GM21717 (cell line): Measurements from ENCODE around the gene GTPBP1.

Source experiments
- ATAC-seq: cut with Tn5 transposase; IDR thresholded peaks from one replicate; pipeline ENCODE4 v1.9.1; 2021; ENCODE audit warnings: mild to moderate bottlenecking, moderate library complexity; ENCODE audit not compliant: unreplicated experiment

GTPBP1 gene

DNA sequence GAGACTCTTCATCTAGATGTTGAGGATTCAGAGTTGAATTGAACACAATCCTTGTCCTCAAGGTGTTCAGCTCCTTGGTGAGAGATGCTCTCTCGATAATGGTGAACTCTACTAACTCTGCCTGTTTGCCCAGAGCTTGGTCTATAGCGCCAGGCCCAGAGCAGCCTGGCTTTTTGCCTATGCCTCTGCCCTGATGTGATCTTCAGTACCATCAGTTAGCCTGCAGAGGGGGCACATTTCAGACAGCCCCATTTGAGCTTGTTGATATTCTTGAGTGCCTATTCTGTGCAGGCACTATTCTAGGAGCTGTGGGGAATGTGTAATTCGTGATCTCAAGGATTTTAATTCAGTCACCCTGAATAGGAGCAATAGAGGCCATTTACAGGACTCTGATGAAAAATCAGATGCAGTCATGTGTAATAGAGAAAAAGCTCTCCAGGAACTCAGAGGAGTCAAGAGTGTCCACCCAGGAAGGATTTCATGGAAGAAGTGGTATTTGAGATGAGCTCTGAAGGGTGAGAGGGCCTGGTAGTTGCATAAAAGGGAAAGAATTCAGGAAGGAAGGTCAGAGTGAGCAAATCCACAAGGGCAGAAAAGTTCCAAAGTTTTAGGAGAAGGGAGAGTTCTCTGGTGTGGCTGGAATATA is 19.3 kb downstream of the GTPBP1 start:
- no peak for ATAC-seq

DNA sequence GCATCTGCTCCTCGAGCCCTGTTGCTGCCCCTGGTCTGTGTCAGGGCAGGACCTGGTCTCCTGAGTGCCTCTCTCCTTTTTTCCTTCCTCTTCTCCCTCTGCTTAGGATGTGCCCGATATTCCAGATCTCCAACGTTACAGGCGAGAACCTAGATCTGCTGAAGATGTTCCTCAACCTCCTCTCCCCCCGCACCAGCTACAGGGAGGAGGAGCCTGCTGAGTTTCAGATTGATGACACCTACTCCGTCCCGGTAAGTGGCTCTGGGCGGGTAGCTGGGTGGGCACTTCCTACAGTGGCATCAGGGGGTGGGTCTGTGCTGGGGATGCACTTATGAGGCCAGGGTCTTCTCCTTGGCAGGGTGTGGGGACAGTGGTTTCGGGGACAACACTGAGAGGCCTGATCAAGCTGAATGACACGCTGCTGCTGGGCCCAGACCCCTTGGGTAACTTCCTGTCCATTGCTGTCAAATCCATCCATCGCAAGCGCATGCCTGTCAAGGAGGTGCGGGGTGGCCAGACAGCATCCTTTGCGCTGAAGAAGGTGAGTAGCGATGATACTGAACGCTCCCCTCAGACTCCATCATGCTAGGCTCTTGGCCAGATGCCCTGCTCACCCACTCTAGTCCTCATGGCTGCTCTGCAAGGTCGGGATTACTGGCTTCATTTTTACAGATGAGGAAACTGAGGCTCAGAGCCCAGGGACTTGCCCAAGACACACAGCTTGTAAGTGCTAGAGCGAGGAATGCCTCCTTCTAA is 20.3 kb downstream of the GTPBP1 start:
- no peak for ATAC-seq

DNA sequence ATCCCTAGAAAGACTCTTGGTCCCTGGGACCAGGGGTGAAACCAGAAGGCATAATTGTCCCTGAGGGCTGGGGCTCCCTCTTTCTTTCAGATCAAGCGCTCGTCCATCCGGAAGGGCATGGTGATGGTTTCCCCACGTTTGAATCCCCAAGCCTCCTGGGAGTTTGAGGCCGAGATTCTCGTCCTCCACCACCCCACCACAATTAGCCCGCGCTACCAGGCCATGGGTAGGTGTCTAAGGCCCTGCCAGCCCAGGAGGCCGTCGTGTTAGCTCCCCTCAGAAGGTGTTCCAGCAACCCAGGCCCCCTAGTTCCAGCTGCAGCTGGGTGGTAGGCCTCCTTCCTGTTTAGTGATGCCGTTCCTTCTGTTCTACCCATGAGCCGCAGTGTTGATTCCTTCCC is 21.4 kb downstream of the GTPBP1 start:
- ATAC-seq: no peak

DNA sequence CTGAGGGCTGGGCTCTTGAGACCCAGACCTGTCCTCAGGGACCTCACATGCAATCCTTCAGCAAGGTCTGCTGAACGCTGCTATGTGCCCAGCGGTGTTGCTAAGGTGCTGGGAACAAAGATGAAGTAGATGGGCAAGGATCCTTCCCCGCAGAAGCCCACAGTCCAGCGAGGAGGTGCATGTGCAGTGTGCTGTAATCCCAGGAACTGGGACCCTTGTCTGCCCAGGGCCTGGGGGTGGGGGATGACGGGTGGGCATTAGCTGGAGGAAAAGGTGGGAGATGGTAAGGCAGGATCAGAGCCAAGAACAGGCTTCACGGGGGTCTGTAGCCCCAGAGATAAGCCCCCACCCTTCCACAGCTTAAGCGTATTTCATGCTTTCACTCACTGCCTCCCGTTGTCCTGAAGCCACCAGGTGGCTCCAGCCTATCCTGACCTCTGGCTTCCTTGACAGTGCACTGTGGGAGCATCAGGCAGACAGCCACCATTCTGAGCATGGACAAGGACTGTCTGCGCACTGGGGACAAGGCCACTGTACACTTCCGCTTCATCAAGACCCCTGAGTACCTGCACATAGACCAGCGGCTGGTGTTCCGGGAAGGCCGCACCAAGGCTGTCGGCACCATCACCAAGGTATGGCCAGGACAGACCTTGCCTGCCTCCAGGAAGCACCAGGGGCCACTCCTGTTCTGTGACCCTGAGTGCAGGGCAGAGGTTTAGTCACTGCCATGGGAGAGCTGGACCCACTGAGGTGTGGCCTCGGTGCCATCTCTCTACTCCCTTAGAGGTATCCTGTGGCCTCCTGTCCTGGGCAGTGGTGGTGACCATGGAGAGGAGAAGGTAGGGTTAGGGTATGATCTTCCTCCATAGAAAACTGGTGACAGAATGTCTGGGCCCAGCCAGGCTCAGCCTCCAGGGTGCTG is 22.0 kb downstream of the GTPBP1 start:
- ATAC-seq: no peak

DNA sequence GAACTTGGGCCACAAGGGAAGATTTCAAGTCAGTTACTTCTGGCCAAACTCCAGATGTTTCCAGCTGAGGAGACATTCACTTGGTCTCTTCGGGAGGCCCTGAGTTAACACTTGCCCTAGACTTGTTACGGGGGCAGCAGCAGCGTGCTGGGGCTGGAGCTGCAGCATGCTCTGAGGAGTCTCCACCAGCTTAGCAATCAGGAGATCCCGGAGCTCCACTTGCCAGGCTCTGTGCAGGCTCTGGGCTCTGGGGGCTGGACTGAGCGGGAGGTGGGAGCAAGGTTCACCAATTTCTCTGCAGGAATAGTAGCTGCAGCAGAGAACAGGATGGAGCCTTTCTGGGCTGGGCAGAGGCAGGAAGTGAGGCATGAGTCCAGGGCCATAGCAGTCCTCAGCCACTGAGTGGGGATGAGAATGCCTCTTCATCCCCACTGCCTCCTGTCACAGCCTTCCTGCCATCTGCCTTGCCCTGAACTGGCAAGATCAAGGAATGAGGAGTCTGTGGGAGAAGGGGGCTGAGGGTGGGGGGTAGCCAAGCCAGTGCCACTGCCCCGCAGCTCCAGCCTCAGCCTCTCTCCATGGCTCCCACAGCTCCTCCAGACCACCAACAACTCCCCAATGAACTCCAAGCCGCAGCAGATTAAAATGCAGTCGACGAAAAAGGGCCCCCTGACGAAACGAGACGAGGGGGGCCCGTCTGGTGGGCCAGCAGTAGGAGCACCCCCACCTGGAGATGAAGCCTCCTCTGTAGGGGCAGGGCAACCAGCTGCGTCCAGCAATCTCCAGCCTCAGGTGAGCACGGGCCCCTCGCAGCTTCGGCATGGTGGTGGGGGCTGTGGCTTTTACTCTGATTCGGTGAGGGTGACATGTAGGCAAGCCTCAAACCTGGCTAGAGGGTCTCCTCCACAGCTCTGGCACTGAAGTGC is 23.4 kb downstream of the GTPBP1 start:
- ATAC-seq: no peak

DNA sequence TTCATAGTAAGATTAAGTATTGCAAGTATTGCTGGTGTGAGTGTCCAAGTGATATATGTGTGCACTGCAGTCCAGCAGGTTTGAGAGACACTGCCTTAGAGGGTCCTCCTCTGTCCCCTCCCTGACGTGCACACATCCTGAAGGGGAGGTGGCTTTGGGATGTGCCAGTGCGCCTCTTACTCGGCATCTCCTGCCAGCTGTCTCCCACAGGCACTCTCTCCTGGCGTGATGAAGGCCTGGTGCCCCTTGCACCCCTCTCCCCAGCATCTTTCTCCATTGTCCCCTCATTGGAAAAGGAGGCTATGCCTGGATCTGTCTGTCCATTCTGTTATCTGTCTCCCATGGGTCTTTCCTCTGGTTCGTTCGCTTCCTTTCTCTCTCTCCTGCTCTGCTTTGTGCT is 24.2 kb downstream of the GTPBP1 start:
- ATAC-seq: no peak

DNA sequence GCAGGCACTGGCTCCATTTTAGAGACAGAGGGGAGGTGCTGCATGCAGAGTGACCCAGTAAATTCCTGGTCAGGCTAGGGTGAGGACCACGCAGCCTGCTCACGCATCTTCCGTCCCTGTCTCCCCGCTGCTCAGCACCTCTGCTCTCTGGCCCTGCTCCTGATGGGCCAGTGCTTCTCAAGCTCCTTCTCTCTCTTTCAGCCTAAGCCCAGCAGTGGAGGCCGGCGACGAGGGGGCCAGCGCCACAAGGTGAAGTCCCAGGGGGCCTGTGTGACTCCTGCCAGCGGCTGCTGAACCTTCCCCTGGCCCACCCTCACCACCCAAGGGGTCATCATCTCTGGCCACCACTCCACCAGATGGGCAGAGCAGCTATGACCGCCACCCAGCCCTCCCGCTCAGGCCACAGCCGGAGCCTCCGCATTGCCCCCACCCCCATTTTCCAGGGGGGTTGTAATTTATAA is 24.7 kb downstream of the GTPBP1 start:
- ATAC-seq: no peak

DNA sequence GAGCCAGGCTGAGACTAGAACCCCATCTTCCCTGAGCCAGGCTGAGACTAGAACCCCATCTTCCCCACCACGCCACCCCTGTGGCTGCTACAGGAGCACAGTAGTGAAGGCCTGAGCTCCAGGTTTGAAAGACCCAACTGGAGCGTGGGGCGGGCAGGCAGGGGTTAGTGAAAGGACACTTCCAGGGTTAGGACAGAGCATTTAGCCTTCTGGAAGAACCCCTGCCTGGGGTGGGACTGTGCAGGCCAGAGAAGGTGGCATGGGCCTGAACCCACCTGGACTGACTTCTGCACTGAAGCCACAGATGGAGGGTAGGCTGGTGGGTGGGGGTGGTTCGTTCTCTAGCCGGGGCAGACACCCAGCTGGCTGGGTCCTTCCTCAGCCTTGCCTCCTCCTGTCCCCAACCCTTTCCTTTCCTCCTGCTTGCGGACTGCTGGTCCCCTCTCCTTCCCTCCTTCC is 26.0 kb downstream of the GTPBP1 start:
- ATAC-seq: no peak

DNA sequence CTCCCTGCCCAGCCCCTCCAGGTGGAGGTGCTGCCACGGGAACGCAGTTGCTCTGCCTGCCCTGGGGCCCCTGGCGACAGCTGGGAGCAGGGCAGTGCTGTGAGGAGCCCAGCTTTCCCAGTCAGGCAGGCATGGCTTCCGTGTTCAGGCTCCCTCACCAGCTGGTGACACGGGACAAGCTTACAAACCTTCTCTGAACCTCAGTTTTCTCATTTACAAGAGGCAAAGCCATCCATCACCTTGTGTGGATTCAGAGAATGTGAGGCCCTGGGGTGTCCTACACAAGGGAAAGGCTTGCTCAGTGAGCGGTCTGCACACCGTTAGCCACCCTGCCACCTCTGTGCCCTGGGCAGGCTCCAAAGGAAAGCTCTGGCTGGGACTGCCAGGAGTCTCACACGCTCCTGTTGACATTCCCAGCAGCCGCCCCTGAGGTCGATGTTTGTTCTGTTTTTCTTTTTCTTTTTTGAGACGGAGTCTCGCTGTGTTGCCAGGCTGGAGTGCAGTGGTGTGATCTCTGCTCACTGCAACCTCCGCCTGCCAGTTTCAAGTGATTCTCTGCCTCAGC is 26.6 kb downstream of the GTPBP1 start:
- no peak for ATAC-seq

DNA sequence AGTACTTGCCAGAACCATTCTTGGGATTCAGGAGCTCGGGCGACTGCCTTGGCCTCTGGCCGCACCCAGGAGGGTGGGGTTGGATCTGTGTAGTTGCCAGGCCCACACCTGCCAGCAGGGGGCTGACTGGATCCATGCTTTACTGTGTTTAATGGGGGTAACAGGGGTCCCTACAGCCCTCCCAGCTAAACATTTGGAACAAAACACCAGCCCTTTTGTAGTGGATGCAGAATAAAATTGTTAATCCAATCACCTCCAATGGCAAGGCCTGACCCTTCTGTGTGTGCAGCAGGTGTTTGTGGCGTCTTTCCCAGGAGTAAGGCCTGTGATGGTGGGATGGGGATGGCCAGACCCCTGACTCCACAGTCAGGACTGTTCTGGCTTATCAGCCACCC is 27.6 kb downstream of the GTPBP1 start:
- no peak for ATAC-seq

DNA sequence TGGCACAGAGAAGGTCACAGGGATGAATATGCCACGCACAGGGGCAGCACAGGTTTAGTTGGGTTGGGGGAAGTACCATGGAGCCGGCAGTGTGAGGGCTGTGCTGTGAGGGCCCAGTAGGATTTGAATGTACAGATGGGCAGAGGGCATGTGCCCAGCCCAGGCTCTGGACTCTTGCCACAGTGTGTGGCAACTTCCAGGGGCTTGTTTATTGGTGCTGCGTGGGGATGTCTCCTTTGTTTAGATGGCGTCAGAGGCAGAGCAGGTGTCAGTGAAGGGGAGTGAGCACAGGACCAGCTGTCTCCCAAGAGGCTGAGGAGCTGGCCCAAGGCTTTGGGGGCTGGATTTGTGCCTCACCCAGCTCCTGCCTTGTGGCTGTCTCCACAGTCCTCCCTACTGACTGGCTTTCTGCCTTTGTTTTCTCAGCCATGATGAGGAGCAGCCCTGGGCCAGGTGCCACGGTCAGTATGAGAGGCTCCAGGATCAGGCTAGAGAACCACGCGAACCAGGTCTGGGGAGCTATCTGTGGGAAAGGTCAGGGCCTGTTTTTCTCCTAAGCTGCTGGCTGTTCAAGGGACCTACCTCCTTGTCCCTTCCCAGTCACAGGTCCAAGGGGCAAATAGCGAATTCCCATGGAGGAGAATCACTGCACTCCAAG is 28.1 kb downstream of the GTPBP1 start:
- no peak for ATAC-seq

DNA sequence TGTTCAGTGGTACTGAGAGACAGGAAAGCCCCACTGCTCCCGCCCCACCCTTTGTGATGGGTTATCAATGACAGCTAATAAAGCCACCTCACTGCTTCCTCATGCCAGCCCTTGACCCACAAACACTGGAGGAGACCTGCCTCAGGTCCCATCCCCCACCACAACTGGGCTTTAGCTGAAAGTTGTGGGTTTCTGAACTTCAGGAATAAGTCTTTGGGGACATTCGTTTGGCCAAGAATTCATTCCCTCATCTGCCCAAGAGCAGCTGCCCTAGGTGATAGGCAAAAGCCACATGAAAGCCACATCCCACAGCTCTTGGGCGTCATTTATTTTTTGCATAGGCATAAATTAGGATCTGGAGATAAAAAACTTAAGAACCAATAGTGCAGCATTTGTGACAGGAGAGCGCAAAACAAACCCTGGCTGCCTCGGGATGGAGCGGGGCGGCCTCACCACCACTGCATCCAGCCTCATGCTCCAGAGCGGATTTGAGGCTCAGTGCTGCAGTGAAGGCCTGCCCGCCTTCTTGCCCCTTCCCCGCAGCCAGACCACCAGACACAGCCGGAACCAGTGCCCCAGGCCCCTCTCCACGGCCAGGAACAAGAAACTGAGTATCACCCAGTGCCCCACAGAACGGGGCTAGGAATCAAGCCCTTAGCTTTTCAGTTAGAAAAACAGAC is 28.8 kb downstream of the GTPBP1 start:
- no peak for ATAC-seq

DNA sequence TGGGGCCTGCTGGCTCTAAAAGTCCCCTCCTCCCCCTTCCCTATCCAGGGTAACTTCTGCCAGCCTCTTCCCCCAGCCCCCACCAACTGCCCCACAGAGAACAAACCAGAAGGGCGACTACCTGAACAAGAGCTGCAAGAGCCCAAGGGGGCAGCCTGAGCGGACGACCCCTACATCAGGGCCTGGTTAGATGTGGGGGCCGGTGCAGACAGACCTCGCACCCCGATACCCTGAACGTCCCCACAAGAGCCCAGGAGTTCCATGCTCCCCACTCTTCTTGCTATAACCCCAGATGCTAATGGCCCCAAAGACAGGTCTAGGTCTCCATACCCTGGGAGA is 29.4 kb downstream of the GTPBP1 start:
- ATAC-seq: no peak

DNA sequence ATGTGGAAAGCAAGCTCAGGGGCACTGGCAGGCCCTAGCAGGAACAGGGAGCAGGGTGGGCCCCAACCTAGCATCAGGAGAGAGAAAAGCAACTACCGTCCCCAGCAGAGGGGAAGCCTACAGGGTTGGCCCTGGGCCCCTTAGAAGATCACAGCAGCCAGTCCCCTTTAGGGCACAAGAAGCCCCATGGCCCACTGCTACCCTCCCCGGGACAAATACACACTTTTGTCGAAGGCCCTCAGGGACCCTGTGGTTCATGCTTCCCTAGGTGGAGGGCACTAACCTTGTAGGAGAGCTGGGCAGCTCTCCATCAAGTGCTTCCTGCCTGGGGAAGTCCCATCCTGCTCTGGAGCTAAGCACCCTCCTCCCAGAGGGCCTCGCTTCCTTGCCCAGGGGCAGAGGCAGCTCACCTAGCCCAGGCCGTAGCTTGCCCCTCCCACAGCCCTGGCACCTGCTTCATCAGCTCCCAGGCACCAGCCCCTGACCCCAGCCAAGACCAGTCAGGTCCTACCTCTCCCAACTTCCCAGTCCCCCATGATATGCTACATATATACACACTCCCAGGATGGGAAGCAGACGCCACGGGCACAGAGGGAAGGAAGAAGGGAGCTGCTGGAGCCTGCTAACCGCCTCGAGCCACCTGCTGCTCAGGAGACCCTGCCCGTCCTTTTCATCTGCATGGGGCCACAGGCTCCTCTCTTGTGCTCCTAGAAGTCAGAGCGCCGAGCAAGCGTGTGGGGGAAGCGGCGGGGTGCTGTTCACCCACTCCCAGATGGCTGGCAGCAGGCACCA is 29.9 kb downstream of the GTPBP1 start:
- no peak for ATAC-seq

DNA sequence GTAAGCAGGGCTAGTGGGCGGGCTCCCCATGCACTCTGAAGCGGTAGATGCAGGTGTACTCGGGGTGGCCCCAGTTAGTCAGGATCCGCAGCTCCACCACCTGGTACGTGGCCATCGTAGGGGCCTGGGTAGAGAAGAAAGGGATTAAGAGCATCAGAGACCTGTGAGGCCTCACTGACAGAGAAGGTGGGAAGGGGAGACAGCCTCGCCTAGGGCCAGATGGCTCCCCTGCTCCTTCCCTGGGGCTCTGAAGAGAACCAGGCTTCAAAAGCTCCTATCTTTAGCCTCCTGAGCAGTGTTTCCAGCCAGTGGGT is 30.5 kb downstream of the GTPBP1 start:
- no peak for ATAC-seq

DNA sequence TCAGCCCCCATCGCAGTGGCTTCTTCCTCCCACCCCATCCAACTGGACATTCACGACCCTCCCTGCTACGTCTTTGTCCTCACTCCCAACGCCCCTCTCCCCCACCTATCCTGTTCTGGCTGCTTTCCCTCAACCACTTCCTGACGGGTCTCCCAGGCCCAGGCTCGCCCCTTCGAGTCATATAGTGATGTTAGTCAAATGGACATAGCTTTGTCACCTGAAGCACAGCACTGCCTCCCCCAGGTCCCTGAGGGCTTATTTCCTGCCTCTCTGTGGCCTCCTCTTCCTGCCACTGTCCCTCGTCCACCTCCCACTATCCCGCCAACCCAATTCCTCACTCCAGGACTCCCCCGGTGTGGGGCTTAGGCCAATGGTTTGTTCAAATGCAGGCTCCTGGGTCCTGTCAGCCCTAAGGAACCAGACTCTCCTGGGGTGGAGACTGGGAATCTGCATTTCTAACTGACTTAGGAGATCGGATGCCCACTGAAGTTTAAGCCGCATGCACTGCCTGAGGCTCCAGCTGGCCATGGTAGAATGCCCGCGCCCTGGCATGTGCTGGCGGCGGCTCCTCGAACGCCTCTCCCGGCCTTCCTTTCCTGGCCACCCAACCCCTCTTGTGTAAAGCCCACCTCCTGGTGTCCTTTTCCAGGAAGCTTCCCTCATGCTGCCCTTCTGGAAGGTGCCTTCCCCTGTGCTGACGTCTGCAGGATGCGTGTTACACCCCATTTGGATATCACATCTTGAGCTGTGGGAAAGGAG is 31.7 kb downstream of the GTPBP1 start:
- ATAC-seq: no peak

DNA sequence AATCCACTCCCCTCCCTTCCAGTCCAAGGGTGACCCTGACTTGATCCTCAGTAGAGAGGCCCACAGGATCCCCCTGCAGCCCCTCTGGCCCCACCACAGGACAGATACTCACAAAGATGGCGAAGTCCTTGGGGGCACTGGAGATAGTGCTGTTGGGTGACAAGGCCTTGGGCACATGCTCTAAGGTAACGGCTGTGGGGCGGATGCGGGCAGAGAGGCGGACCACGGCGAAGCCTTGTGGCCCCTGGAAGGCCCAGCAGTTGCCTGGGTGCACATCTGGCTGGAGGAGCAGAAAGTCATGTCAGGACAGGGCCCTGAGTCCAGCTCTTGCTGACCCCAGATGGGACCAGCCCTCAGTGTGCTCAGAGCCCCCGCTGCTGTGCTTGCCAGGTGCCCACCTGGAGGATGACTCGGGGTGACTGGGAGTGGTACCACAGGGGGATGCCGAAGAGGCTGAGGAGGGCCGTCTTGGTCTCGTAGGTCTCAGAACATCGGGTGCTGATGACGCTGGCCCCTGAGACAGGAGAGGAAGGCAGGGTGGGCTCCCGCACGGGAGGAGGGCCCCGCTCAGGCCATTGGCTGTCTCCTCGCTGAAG is 32.8 kb downstream of the GTPBP1 start:
- ATAC-seq: no peak
